ENCODE data around the gene CDH16.

GRCh38 chr16:66863707-66864106, 55.0 kb downstream of the CDH16 start:
- TF ChIP-seq POLR2A (IDR thresholded peaks at IDR 0.05; ENCODE audit: low read depth, low read length) (no peak), POLR2AphosphoS5 (IDR thresholded peaks at IDR 0.05; ENCODE audit: low read depth, low read length) (no peak), TAF1 (IDR thresholded peaks at IDR 0.05; ENCODE audit: low read depth, low read length) (no peak), SPI1 (IDR thresholded peaks at IDR 0.05; ENCODE audit: low read depth, low read length) (no peak), PAX5 (IDR thresholded peaks at IDR 0.05; ENCODE audit: insufficient read depth, low read length, severe bottlenecking) (no peak)

All from GM12891 (cell line).